NOMO-1 treated with dmso at 0.1 percent for 144 hours (cell line): ENCODE data around the gene CCDC73.
A peak's percentile ranks its signal among the peaks of the same experiment; 100 is the strongest.
"Not testable (repeated sequence)": the region's sequence is repeated elsewhere in the genome, so short reads cannot be mapped to it uniquely, and the experiment has no call there.

Experiments
- DNase-seq: peaks from one replicate; lab custom pipeline; 2025; ENCODE audit not compliant: unreplicated experiment; lab: John Stamatoyannopoulos, UW

Gene CCDC73

GRCh38 chr11:32794439-32794838 lies at the start of gene CCDC73:
CCDC73 (minus strand) TSS chr11:32794662; CDS start chr11:32760243, 34,419 bp downstream.
- DNase-seq: no peak

DNA sequence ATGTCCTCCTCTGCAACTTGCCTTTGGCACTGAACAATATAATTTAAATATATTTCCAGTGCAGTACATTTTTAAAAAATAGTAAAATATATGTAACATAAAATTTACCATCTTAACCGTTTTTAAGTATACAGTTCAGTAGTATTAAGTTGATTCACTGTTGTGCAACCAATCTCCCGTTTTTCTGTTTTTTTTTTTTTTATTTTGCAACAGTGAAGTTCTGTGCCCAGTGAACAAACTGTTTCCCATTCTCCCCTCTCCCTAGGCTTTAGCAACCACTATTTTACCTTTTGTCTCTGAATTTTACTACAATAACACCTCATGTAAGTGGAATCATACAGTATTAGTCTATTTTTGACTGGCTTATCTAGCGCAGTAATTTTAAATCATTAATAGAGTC lies 49.1 kb upstream of the CCDC73 start:
- no peak for DNase-seq

DNA sequence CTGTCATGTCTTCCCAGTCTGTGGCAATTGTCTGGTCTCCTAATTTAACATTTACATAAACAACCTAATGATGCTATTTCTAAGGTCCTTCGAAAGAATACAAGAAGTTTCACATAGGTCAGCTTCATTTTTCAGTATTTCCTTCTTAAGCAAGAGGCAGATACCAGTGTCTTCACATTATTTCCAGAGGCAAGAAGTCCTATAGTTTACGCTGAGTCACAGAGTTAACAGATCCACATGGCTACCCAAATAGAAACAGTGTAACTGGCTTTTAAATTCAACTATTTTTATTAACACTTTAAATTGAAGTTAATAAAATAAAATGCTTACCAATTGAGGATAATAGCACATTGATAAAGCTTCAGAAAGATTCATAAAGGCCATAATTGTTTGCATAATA lies 46.1 kb upstream of the CCDC73 start:
- DNase-seq: no peak

DNA sequence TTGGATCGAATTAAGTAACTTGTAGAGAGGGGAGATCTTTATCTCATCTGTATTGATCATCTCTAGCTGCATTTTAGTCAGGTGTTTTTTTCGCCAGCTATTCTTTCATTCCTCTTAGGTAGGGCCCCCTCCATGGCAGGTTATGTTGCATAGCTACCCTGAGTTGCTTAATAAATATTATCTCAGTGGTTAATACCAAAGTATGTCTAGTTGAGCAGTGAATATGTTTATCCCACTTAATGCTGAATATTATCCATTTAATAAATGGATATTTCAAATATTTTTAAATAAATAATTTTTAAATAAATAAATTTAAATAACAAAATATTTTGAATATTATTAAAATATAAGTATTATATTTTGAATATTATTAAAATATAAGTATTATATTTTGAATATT lies 44.8 kb upstream of the CCDC73 start:
- DNase-seq: no peak

DNA sequence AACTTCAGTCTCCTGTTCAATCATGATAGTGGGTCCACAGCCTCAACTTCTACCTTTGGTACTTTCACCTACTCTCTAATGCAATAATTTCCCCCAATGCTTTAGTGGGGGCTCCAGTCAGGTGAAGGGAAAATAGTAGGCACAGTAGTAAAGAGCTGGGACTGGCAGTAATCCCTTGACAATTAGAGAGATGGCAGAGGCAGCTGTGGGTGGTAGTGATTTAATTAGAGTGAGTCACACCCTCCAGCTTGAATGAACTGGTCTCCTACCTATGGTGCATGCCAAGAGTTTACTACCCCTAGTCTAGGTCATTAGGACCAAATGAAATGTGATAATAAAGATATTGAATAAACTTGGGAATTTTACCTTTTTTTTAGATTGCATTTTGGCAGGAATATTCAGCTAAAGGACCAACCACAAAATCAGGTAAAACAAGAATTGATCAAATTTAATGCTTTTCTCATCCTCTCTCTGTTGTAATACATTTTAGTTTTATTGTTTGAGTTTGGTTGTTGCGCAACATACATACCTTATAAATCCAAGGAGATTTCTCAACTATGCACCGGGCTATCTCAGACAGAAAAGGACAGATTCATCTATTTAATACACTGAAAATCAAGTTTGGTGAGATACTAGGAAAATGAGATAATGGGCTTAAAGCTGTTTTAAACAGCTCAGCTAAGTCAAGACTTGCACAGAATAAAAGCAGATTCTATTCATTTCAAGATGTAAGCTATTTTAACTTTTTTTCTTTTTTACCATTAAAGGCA lies 44.2 kb upstream of the CCDC73 start:
- no peak for DNase-seq

DNA sequence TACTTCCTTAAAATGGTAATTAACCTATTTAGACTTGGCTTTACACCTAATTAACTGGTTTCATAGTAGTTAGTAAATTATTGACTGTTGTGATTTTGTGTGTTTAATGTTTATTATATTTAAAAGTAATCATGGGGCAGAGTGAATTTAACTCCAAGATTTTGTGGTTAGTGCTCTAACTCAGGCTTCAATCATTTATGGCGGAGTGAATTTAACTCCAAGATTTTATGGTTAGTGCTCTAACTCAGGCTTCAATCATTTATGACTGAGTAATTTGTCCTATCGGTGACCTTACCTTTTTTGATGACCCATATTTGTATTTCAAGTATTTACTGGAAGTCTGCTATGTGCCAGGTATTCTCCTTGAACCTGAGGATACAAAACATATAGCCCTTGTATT lies 42.5 kb upstream of the CCDC73 start:
- DNase-seq: no peak

GRCh38 chr11:32833921-32834320 lies 39.5 kb upstream of the CCDC73 start:
- no peak for DNase-seq

- DNase-seq: no peak
These were observed 36.8 kb upstream of the CCDC73 start for GRCh38 chr11:32831221-32831620.

- DNase-seq: no peak
These were observed 36.3 kb upstream of the CCDC73 start for GRCh38 chr11:32830796-32831195.

DNA sequence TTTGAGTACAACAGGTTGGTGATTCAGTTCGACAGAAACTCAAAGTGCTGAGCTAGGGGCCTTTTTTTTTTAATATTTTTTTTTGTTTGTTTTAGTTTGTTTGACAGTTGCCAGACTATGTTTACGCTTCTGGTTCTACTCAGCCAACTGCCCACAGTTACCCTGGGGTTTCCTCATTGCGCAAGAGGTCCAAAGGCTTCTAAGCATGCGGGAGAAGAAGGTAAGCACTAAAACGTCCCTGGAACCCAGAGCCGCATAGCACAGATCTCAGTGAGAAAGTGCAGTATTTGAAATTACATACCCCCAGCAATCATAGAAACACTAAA lies 35.9 kb upstream of the CCDC73 start:
- peak; percentile 35 for DNase-seq

- DNase-seq: peak; percentile 73
These were observed 35.4 kb upstream of the CCDC73 start, which contains the start of gene PRRG4 for GRCh38 chr11:32829680-32830412. PRRG4 (plus strand) TSS chr11:32829927; CDS start chr11:32830530, 603 bp downstream.

DNA sequence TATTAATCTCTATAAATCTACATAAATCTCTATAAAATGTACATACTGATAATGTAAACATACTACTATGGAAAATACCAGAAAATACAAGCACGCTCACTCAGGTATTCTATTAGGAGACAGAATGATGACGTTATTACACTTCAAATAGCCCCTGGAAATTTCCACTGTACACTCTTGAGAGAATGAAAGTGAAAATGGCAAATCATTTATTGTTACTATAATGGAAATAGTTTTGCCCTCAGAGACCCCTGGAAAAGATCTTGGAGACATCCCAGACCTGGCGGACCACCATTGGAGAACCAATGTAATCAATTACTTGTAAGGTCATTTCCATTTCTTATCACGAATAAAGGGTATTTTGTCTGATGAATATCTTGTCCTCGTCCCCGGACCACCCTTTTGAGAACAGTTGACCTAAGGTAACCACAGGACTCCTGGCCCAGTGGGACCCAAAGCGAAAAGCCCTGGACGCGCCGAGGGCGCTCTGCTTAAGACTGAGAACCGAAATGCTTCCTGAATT lies 34.8 kb upstream of the CCDC73 start:
- DNase-seq: no peak

DNA sequence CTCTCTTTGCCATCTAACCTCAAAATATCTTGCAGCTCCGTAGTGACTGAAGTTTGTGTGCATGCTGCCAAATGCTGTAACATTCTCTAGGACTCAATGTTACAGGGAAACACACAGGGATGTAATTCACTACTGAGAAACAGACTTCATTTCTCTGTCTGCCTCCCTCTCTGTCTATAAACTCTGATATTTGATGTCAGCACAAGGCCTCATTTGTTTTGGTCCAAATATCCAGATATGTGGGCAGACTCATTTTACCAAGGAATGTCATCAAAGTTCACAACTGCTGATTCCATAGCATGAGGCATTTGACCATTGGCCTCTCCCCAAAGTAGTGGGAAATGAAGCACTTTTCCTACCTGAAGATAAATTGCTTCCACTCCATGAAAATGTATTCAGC lies 32.8 kb upstream of the CCDC73 start:
- no peak for DNase-seq

GRCh38 chr11:32826113-32826512 lies 31.7 kb upstream of the CCDC73 start:
- no peak for DNase-seq

- DNase-seq: not testable (repeated sequence)
These were observed 29.2 kb upstream of the CCDC73 start for GRCh38 chr11:32823617-32824016.

DNA sequence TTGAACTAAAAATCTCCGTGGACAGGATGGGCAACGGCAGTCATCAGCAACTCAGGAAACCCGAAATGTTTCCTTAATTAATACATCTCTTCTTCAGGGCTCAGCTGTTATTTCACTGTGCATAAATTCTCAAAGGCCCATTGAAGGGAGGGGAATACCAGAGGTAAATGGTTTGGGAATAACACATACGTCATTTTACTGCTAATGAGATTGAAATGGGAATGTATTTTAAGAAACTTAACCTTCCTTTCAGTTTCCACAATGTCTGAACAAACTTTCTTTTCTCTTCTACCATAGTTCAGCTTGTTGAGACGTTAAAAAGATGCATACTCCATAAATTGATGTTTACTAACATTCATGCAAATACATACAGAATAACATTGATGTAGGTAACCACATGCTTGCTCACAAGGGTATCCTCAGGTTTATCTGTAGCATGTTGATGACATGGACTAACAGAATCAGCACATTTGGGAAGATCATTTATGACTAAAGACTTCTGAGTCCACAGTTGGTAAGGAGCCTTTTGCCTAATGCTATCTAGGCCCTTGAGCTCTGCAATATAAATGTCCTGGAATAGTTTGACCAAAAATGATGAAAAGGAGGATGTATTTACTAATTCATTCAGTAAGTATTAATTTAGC lies 27.6 kb upstream of the CCDC73 start:
- DNase-seq: no peak

- no peak for DNase-seq
These were observed 27.1 kb upstream of the CCDC73 start for GRCh38 chr11:32821517-32821916.

GRCh38 chr11:32820497-32820896 lies 26.0 kb upstream of the CCDC73 start:
- DNase-seq: no peak

DNA sequence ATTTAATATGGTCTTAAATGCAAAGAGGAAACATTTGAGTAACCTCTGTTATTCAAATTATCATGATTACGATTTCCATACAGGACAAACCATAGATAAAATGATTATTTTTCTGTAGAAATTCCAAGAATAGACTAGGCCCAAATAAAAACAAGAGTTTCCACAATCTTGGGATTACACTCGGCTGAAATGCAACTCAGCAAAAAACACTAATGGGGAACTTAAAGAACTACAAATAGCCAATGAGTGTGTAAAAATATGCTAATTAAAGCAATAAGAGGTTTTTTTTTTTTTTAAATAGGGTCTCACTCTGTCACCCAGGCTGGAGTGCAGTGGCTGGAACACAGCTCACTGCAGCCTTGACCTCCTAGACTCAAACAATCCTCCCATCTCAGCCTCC lies 24.7 kb upstream of the CCDC73 start:
- DNase-seq: no peak

DNA sequence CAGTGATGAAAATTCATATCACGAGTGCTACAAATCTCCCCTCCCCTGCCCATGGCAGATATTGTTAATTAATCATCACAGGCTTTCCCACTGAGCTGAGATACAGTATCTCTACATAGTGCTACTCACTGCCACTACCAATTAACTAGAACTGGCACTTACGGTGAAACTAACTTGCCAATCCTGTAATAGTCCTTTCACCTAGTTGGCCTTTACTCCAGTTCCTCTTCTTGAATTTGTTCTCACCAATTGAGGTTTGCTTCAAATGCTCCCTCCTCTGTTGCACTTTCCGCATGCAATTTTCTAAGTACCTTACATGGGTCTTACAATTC lies 23.4 kb upstream of the CCDC73 start:
- DNase-seq: no peak

GRCh38 chr11:32817181-32817851 lies 22.9 kb upstream of the CCDC73 start:
- no peak for DNase-seq
